ENCODE measurements around the gene CMYA5.

CMYA5 gene

DNA sequence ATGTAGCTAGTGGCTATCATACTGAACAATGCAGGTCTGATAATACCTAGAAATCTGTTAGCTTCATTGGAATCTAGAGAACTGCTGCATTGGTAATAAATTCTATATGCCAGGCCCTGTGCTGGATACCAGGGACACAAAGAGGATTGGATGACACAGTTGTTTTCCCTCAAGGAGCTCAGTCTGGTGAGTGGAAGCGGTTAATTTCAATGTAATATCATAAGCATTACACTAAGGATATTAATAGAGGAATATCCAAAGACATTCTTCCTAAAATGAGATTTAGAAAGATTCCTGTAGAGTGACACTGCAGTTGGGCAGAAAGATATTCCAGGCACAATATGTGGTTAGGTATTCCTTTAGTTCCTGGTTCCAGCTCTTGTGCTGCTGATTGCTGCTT lies 5.9 kb downstream of the CMYA5 start:
- no peak overlapping the region for H3K27ac ChIP-seq
- H3K27me3 ChIP-seq (ENCODE audit: insufficient read depth, low read depth, severe bottlenecking), result no peaks in the 10 kb centered on the region
- H3K9me3 ChIP-seq (ENCODE audit: severe bottlenecking), result no peaks in the 10 kb centered on the region
- H3K36me3 ChIP-seq, result no peaks in the 10 kb centered on the region
- DNase-seq, result no peak
- no peak for TF ChIP-seq CTCF (IDR thresholded peaks at IDR 0.05; ENCODE audit: low read depth, low read length)
- H3K4me3 ChIP-seq (ENCODE audit: low read depth, low read length), result no peak overlapping the region

DNA sequence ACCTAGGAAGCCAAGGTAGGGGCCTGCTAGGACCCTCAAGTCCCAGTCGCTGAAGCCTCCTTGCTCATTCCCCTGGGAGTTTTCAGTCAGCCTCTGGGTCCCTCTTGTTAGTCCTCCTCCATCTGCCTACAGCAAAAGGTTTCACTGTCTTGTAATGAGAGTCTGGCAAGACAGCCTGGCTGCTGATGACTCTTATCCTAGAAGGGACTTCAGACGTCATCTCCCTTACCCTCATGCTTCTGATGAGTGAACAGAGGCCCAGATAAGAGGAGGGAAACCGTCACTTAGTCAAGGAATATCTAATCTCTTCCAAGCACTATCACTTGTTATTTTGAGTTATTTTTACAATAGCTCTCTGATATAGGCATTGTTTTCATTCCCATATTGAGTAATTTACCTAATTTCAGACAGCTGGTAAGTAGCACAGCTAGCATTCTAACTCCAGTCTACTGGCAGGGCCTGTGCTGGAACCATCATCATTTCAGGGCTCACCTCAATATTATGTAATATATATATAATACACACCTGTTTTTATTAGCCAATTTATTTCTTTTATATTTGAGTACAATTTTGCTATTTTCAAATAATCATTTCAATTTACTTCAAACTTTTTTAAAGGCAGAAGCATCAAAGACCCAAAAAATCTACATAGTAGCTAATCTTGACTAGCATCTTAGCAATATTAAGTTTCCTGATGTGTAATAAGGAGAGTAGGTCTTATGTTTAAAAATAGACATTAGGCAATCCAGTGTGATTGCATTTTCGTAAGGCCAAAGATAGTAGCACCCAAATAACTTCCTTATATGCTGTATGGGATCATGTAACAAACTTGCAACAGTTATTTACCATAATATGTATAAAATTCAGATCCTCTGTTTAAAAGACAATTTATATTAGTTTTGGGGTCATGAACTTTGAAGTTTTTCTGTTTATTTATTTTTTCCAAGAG lies 7.9 kb downstream of the CMYA5 start:
- Histone ChIP-seq H3K27ac (no peak overlapping the region), H3K4me3 (ENCODE audit: low read depth, low read length) (no peak overlapping the region), H3K27me3 (ENCODE audit: insufficient read depth, low read depth, severe bottlenecking) (no peaks in the 10 kb centered on the region), H3K36me3 (no peaks in the 10 kb centered on the region), H3K9me3 (ENCODE audit: severe bottlenecking) (no peaks in the 10 kb centered on the region)
- TF ChIP-seq CTCF (IDR thresholded peaks at IDR 0.05; ENCODE audit: low read depth, low read length), result no peak
- DNase-seq, result no peak

- no peaks in the 10 kb centered on the region for H3K36me3 ChIP-seq
- H3K27me3 ChIP-seq (ENCODE audit: insufficient read depth, low read depth, severe bottlenecking), result no peaks in the 10 kb centered on the region
- H3K4me3 ChIP-seq (ENCODE audit: low read depth, low read length), result no peak overlapping the region
- H3K27ac ChIP-seq, result no peak overlapping the region
- H3K9me3 ChIP-seq (ENCODE audit: severe bottlenecking), result no peaks in the 10 kb centered on the region
- DNase-seq, result no peak
- no peak for TF ChIP-seq CTCF (IDR thresholded peaks at IDR 0.05; ENCODE audit: low read depth, low read length)
Measured at GRCh38 chr5:79699763-79700400, 10.2 kb downstream of the CMYA5 start.

DNA sequence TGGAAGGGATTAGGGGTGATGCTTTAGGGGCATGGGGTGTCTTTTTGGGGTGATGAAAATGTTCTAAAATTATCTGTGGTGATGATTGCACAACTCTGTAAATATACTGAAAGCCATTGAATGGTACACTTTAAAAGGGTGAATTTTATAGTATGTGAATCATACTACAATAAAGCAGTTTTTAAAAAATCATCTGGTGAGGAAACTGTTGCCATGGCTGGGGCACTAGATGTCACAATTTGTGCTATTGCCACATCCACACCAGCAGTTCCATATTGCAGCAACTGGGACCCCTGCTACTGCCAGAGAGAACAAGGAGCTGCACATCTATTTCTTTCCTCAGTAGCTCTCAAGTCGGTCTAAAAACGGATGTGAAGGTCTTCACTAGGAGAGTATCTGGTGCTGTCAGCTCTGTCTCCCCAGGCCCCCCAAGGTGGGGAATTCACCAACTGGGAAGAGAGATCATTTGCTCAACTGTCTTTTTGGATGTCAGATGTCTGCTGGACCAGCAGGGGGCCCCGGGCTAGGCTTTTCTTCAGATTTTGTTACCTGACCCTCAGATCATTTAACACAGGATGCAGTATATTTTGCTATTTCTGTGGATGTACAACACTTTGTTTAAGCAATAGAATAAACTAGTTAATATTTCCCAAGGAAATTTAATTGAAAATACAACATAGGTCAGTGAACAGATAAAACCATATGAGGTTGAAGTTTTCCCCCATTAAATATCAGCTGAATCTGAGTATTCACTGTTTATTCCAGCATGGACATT lies 13.2 kb downstream of the CMYA5 start:
- no peak overlapping the region for H3K27ac ChIP-seq
- H3K4me3 ChIP-seq (ENCODE audit: low read depth, low read length), result no peak overlapping the region
- DNase-seq, result peak; percentile 33
- H3K36me3 ChIP-seq, result no peaks in the 10 kb centered on the region
- H3K27me3 ChIP-seq (ENCODE audit: insufficient read depth, low read depth, severe bottlenecking), result no peaks in the 10 kb centered on the region
- TF ChIP-seq CTCF (IDR thresholded peaks at IDR 0.05; ENCODE audit: low read depth, low read length), result peak; percentile 65
- H3K9me3 ChIP-seq (ENCODE audit: severe bottlenecking), result peaks cover 2% of the 10 kb centered on the region

- H3K4me3 ChIP-seq (ENCODE audit: low read depth, low read length), result no peak overlapping the region
- no peaks in the 10 kb centered on the region for H3K36me3 ChIP-seq
- no peaks in the 10 kb centered on the region for H3K27me3 ChIP-seq (ENCODE audit: insufficient read depth, low read depth, severe bottlenecking)
- DNase-seq, result no peak
- H3K9me3 ChIP-seq (ENCODE audit: severe bottlenecking), result peaks cover 2% of the 10 kb centered on the region
- no peak for TF ChIP-seq CTCF (IDR thresholded peaks at IDR 0.05; ENCODE audit: low read depth, low read length)
- H3K27ac ChIP-seq, result no peak overlapping the region
Measured at GRCh38 chr5:79703381-79703645, 13.7 kb downstream of the CMYA5 start.
